HCT116 (cell line): Measurements from ENCODE around the gene SHOC2.

Experiments used
- JUND ChIP-seq: IDR thresholded peaks from 2 replicates; pipeline ENCODE4 v1.6.1; 2012
- POLR2AphosphoS5 ChIP-seq: IDR thresholded peaks from 2 replicates; pipeline ENCODE4 v1.6.1; 2011; ENCODE audit warnings: mild to moderate bottlenecking, low read depth, low read length, moderate library complexity
- SIN3A ChIP-seq: IDR thresholded peaks from 2 replicates; pipeline ENCODE4 v1.6.1; 2012; ENCODE audit warnings: low read depth
- TF ChIP-seq, protein P1 (sequence below), 3 experiments: fragments of 200-600 bp in 1 of 3; sonication (generic) in 1 of 3; IDR thresholded peaks in 2 of 3; conservative IDR thresholded peaks in 1 of 3; 2 replicates each; pipeline ENCODE4 v1.5.1; 2012 to 2017; ENCODE audit warnings: low read depth in 2 of 3, low read length in 2 of 3, antibody characterized with exemption in 1 of 3, borderline replicate concordance in 1 of 3, control low read depth in 1 of 3, mild to moderate bottlenecking in 1 of 3, mixed read lengths in 1 of 3, mixed run types in 1 of 3, moderate library complexity in 1 of 3; ENCODE audit not compliant: insufficient read depth in 1 of 3

DNA sequence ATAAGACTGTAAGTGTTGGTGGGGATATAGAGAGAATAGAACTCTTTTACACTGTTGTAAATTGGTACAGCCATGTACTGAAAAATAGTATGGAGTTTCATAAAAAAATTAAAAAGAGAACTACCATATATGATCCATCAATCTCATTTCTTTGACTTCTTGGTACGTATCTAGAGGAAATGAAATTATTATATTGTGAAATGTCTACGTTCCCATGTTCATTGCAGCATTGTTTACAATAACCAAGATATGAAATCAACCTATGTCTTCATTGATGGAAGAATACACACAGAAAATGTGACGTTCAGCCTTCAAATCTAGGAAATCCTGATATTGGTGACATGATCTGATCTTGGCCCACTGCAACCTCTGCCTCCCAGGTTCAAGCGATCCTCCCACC lies 32.0 kb downstream of the SHOC2 start:
- no peak for TF ChIP-seq POLR2AphosphoS5
- TF ChIP-seq, protein P1, sequence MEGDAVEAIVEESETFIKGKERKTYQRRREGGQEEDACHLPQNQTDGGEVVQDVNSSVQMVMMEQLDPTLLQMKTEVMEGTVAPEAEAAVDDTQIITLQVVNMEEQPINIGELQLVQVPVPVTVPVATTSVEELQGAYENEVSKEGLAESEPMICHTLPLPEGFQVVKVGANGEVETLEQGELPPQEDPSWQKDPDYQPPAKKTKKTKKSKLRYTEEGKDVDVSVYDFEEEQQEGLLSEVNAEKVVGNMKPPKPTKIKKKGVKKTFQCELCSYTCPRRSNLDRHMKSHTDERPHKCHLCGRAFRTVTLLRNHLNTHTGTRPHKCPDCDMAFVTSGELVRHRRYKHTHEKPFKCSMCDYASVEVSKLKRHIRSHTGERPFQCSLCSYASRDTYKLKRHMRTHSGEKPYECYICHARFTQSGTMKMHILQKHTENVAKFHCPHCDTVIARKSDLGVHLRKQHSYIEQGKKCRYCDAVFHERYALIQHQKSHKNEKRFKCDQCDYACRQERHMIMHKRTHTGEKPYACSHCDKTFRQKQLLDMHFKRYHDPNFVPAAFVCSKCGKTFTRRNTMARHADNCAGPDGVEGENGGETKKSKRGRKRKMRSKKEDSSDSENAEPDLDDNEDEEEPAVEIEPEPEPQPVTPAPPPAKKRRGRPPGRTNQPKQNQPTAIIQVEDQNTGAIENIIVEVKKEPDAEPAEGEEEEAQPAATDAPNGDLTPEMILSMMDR (IDR thresholded peaks at IDR 0.05 in 2 of 3, conservative IDR thresholded peaks at IDR 0.05 in 1 of 3; ENCODE audit: borderline replicate concordance in 1 of 3, insufficient read depth in 1 of 3, low read depth in 2 of 3, low read length in 2 of 3), result no peak
- no peak for TF ChIP-seq JUND
- no peak for TF ChIP-seq SIN3A
